H1 (cell line): ENCODE data around the gene FYB2. TPM values are rescaled to one million over a fixed set of nuclear protein-coding genes. Genes with fewer than 3 reads are reported as not detected.
A peak's percentile ranks its signal among the peaks of the same experiment; 100 is the strongest.

Experiments
- CTCF ChIA-PET: fragments of 300-600 bp; sonication (Branson Sonifier 250); formaldehyde crosslinking; loops from one replicate; lab custom pipeline; 2021; ENCODE audit not compliant: partially characterized antibody; lab: Charles Lee
- POLR2A ChIA-PET: fragments of 300-600 bp; sonication (Branson Sonifier 250); formaldehyde crosslinking; loops from one replicate; lab custom pipeline; 2021; ENCODE audit warnings: inconsistent platforms; ENCODE audit not compliant: partially characterized antibody; lab: Charles Lee
- DNase-seq, 2 experiments: peaks; one replicate each; pipeline versions ENCODE4 v3.0.0 to v3.0.0-alpha.2; 2010 to 2022; ENCODE audit warnings: low spot score in 2 of 2, low read depth in 1 of 2, mixed read lengths in 1 of 2
- FAIRE-seq: peaks from 2 replicates; lab custom pipeline; 2011; peaks lifted over from hg19 to GRCh38; lab: Jason Lieb, UNC
- H2AFZ ChIP-seq: 2 replicates; pipeline ENCODE4 v1.8.1; 2012; ENCODE audit warnings: low read length, inconsistent platforms
- H2AK5ac ChIP-seq: 2 replicates; pipeline ENCODE4 v1.6.1; 2013; ENCODE audit warnings: low read depth, low read length
- H2BK120ac ChIP-seq: replicated peaks from 2 replicates; pipeline ENCODE3; 2013; ENCODE audit warnings: low read depth, low read length, inconsistent platforms
- H2BK12ac ChIP-seq: 2 replicates; pipeline ENCODE4 v1.6.1; 2013; ENCODE audit warnings: low read depth, low read length
- H2BK15ac ChIP-seq: 2 replicates; pipeline ENCODE4 v1.6.1; 2013; ENCODE audit warnings: low read length
- H2BK20ac ChIP-seq: 2 replicates; pipeline ENCODE4 v1.6.1; 2013; ENCODE audit warnings: low read length
- H2BK5ac ChIP-seq: 2 replicates; pipeline ENCODE4 v1.6.1; 2013; ENCODE audit warnings: low read depth, low read length
- H3K14ac ChIP-seq: 2 replicates; pipeline ENCODE4 v1.6.1; 2013; ENCODE audit warnings: inconsistent platforms; ENCODE audit not compliant: insufficient read length
- H3K18ac ChIP-seq: 2 replicates; pipeline ENCODE4 v1.6.1; 2013; ENCODE audit warnings: low read length; ENCODE audit errors: extremely low read depth
- H3K23ac ChIP-seq: 2 replicates; pipeline ENCODE4 v1.6.1; 2013; ENCODE audit warnings: inconsistent platforms; ENCODE audit not compliant: insufficient read length
- H3K23me2 ChIP-seq: 2 replicates; pipeline ENCODE4 v1.6.1; 2013; ENCODE audit warnings: low read depth, low read length
- H3K27ac ChIP-seq: 2 replicates; pipeline ENCODE4 v1.6.1; 2011; ENCODE audit warnings: low read depth, low read length, inconsistent platforms
- H3K27me3 ChIP-seq, 4 experiments: replicated peaks in 1 of 4; 1 replicate in 1 of 4; 2 replicates in 3 of 4; pipeline versions ENCODE4 v1.6.1 to v1.8.1; 2011 to 2013; ENCODE audit warnings: low read length in 3 of 4, mild to moderate bottlenecking in 3 of 4, inconsistent platforms in 2 of 4, mixed read lengths in 2 of 4, moderate library complexity in 1 of 4; ENCODE audit not compliant: control insufficient read depth in 3 of 4, insufficient read depth in 3 of 4; ENCODE audit errors: extremely low read depth in 1 of 4
- H3K36me3 ChIP-seq, 4 experiments: 2 replicates each; pipeline versions ENCODE4 v1.6.1 to v1.8.1; 2011 to 2013; ENCODE audit warnings: mild to moderate bottlenecking in 4 of 4, low read length in 3 of 4, moderate library complexity in 2 of 4, control low read depth in 1 of 4, inconsistent platforms in 1 of 4; ENCODE audit not compliant: insufficient read depth in 4 of 4, control insufficient read depth in 2 of 4
- H3K4ac ChIP-seq: replicated peaks from 2 replicates; pipeline ENCODE3; 2013; ENCODE audit warnings: low read length, low read depth, mixed read lengths, inconsistent platforms; ENCODE audit not compliant: insufficient read length
- H3K4me1 ChIP-seq, 4 experiments: replicated peaks in 1 of 4; 1 replicate in 1 of 4; 2 replicates in 3 of 4; pipeline versions ENCODE4 v1.6.1 to v1.8.1; 2011 to 2013; ENCODE audit warnings: low read length in 3 of 4, inconsistent platforms in 2 of 4, mixed read lengths in 1 of 4; ENCODE audit not compliant: insufficient read depth in 4 of 4, control insufficient read depth in 3 of 4
- H3K4me2 ChIP-seq, 2 experiments: 2 replicates each; pipeline versions ENCODE4 v1.6.1 to v1.8.1; 2011 to 2013; ENCODE audit warnings: low read depth in 2 of 2, low read length in 2 of 2, control low read depth in 1 of 2, inconsistent platforms in 1 of 2, mild to moderate bottlenecking in 1 of 2; ENCODE audit not compliant: insufficient read depth in 1 of 2
- H3K4me3 ChIP-seq, 4 experiments: fragments of 200-600, 300-600 bp in 1 of 4; sonication (generic), shearing (Covaris generic), sonication (Bioruptor Twin) in 1 of 4; 2 replicates each; pipeline versions ENCODE4 v1.5.1 to v1.8.1; 2011 to 2016; ENCODE audit warnings: low read length in 4 of 4, low read depth in 3 of 4, control low read depth in 2 of 4, inconsistent platforms in 2 of 4, mild to moderate bottlenecking in 2 of 4, mixed read lengths in 1 of 4, moderate library complexity in 1 of 4; ENCODE audit not compliant: insufficient read depth in 2 of 4; ENCODE audit errors: extremely low read depth in 1 of 4
- H3K56ac ChIP-seq: replicated peaks from 2 replicates; pipeline ENCODE3; 2013; ENCODE audit warnings: low read depth, mild to moderate bottlenecking, mixed read lengths, low read length, inconsistent platforms; ENCODE audit not compliant: insufficient read length
- H3K79me1 ChIP-seq: 2 replicates; pipeline ENCODE4 v1.6.1; 2013; ENCODE audit warnings: low read depth, low read length, control low read depth
- H3K79me2 ChIP-seq, 2 experiments: 2 replicates each; pipeline versions ENCODE4 v1.6.1 to v1.8.1; 2012 to 2013; ENCODE audit warnings: low read length in 2 of 2, mild to moderate bottlenecking in 2 of 2, inconsistent platforms in 1 of 2; ENCODE audit not compliant: insufficient read depth in 2 of 2, control insufficient read depth in 1 of 2
- H3K9ac ChIP-seq, 4 experiments: replicated peaks in 1 of 4; 1 replicate in 1 of 4; 2 replicates in 3 of 4; pipeline versions ENCODE4 v1.6.1 to v1.8.1; 2011 to 2013; ENCODE audit warnings: low read depth in 3 of 4, low read length in 3 of 4, control low read depth in 2 of 4, mild to moderate bottlenecking in 2 of 4, moderate library complexity in 2 of 4, inconsistent platforms in 1 of 4; ENCODE audit errors: extremely low read depth in 1 of 4
- H3K9me3 ChIP-seq, 2 experiments: 2 replicates each; pipeline versions ENCODE4 v1.6.1 to v1.8.1; 2012 to 2013; ENCODE audit warnings: mild to moderate bottlenecking in 2 of 2, moderate library complexity in 2 of 2, control low read depth in 1 of 2, inconsistent platforms in 1 of 2, low read depth in 1 of 2, low read length in 1 of 2, mixed read lengths in 1 of 2; ENCODE audit not compliant: insufficient read depth in 2 of 2
- H4K20me1 ChIP-seq, 2 experiments: replicated peaks in 1 of 2; 2 replicates each; pipeline versions ENCODE3 to v1.8.1; 2011 to 2013; ENCODE audit warnings: inconsistent platforms in 2 of 2, low read length in 2 of 2, mild to moderate bottlenecking in 1 of 2; ENCODE audit not compliant: insufficient read depth in 2 of 2, control insufficient read depth in 1 of 2
- H4K5ac ChIP-seq: 2 replicates; pipeline ENCODE4 v1.6.1; 2013; ENCODE audit warnings: low read length, low read depth, mixed read lengths, inconsistent platforms; ENCODE audit not compliant: insufficient read length
- H4K8ac ChIP-seq: 2 replicates; pipeline ENCODE4 v1.8.0; 2013; ENCODE audit warnings: mild to moderate bottlenecking, moderate library complexity, low read length, inconsistent platforms; ENCODE audit not compliant: insufficient read depth; ENCODE audit errors: extremely low read depth
- H4K91ac ChIP-seq: replicated peaks from 2 replicates; pipeline ENCODE3; 2013; ENCODE audit warnings: low read length, mixed read lengths, inconsistent platforms; ENCODE audit not compliant: insufficient read length
- NANOG ChIP-seq: IDR thresholded peaks from 2 replicates; pipeline ENCODE4 v1.6.1; 2011; ENCODE audit warnings: low read length, low read depth, mild to moderate bottlenecking, inconsistent platforms; ENCODE audit not compliant: insufficient read depth, poor library complexity, severe bottlenecking
- RAD21 ChIP-seq, 2 experiments: IDR thresholded peaks in 1 of 2; conservative IDR thresholded peaks in 1 of 2; 2 replicates each; pipeline ENCODE4 v1.6.1; 2011; ENCODE audit warnings: low read depth in 2 of 2, low read length in 2 of 2, improper control_type of control experiment in 1 of 2, inconsistent platforms in 1 of 2, mild to moderate bottlenecking in 1 of 2, moderate library complexity in 1 of 2
- WGBS, 2 experiments: shearing (Covaris generic) in 1 of 2; methylation state at CpG; one replicate each; pipeline versions ENCODE4 v1.1.6 to v1.1.7; 2013 to 2015; ENCODE audit warnings: low lambda C conversion rate in 2 of 2, mixed read lengths in 2 of 2, inconsistent platforms in 1 of 2, low coverage in 1 of 2, missing lambda C conversion rate in 1 of 2; ENCODE audit not compliant: insufficient replicate concordance in 2 of 2, insufficient coverage in 1 of 2, insufficient read length in 1 of 2; ENCODE audit errors: extremely low coverage in 1 of 2, missing lambda C conversion rate in 1 of 2; 5-methylcytosine and 5-hydroxymethylcytosine counted together
- polyA plus RNA-seq, 7 experiments: library from polyadenylated mRNA; depleted of rRNA in 3 of 7; stranded (reverse) in 5 of 7; unstranded in 2 of 7; fragments of >200 nt in 5 of 7; fragments of 200-250 nt in 2 of 7; gene quantifications; 1 replicate in 5 of 7; 2 replicates in 1 of 7; 4 replicates in 1 of 7; pipeline versions ENCODE4 v1.2.1 to v1.2.3, GENCODE V29; 2011 to 2013; ENCODE audit warnings: missing spikeins in 2 of 7, mixed read lengths in 2 of 7
- total RNA-seq: library from RNA; stranded (reverse); fragmentation: NEBNext Ultra II Directional; extraction: Animal tissue kit (Norgen Biotek cat#: 25700); gene quantifications from 2 replicates; pipeline ENCODE4 v1.2.1, GENCODE V29; 2021

Gene FYB2
- total and polyA plus RNA-seq, 2 of the 8 experiments (the other 6 are each of a cell fraction or from before 2014, with no cell fraction given): 0.11 to 0.17 TPM

DNA sequence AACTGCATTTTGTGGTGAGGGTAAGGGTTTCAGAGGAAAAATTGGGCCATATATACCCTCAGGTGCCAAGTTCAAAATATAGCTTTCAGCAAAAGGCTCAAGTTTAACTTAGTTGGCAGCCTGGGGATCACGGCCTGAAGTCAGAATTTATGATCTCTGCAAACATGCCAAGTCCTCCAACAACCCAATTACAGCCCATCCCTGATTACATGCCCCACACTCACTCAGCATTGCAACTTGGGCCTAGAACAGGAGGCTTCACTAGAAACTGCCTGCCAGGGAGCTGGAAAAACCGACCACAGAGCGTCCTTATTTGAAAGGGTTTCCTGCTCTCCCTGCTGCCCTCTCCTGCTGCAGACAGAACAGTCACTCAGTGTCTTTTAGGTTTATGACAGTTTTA lies 12.4 kb downstream of the FYB2 start:
- Histone ChIP-seq H3K36me3 (no peaks in the 10 kb centered on the region), H4K91ac (no peak overlapping the region), H2BK15ac (no peak overlapping the region), H3K4ac (no peak overlapping the region), H2AK5ac (no peak overlapping the region), H3K79me1 (no peaks in the 10 kb centered on the region), H3K27me3 (peaks cover 0 to 1% (median 0%) of the 10 kb centered on the region in 4 experiments; a peak in 1 of 7 replicates), H2AFZ (no peak overlapping the region), H3K18ac (no peak overlapping the region), H3K23ac (no peak overlapping the region), H3K14ac (no peak overlapping the region), H3K9ac (no peak overlapping the region), H3K9me3 (no peaks in the 10 kb centered on the region), H3K56ac (no peak overlapping the region), H2BK120ac (no peak overlapping the region), H4K20me1 (no peaks in the 10 kb centered on the region), H2BK12ac (no peak overlapping the region), H4K8ac (no peak overlapping the region), H3K4me3 (no peak overlapping the region), H3K23me2 (no peaks in the 10 kb centered on the region), H3K4me2 (no peak overlapping the region), H4K5ac (no peak overlapping the region), H2BK5ac (no peak overlapping the region), H3K27ac (no peak overlapping the region), H3K4me1 (no peaks in the 10 kb centered on the region), H2BK20ac (no peak overlapping the region), H3K79me2 (no peaks in the 10 kb centered on the region)
- ChIA-PET POLR2A (interaction anchor here (1.2 kb wide), 1 partner anchor 10 kb away, joined by 3 read pairs; no protein-coding TSS in a partner anchor), CTCF (interaction anchor here (0.8 to 3.2 kb wide), 8 partner anchors 10 to 163 kb away, joined by 3 to 14 read pairs (median 4); partner anchors contain the start of gene FYB2)
- 84% methylated on average over 3 of the region's 3 CpGs; no CpG with 5 or more reads in 1 of the 2 experiments for WGBS, 2 experiments
- FAIRE-seq (no peak), DNase-seq (no peak)
- TF ChIP-seq NANOG: no peak
- TF ChIP-seq RAD21 (IDR thresholded peaks at IDR 0.05 in 1 of 2, conservative IDR thresholded peaks at IDR 0.05 in 1 of 2; ENCODE audit: low read depth in 2 of 2, low read length in 2 of 2): peak; percentile 10 to 18; a peak in 1 of 4 replicates
